Inflammatory macrophage treated with lipopolysaccharide for 4 hours (primary cell): Measurements from ENCODE around the gene GOLIM4.
A peak's percentile ranks its signal among the peaks of the same experiment; 100 is the strongest.
"Not testable (repeated sequence)": the region's sequence is repeated elsewhere in the genome, so short reads cannot be mapped to it uniquely, and the experiment has no call there.

Experiments
- DNase-seq: peaks from one replicate; pipeline ENCODE4 v3.0.0-alpha.2; 2020

Gene GOLIM4

DNA sequence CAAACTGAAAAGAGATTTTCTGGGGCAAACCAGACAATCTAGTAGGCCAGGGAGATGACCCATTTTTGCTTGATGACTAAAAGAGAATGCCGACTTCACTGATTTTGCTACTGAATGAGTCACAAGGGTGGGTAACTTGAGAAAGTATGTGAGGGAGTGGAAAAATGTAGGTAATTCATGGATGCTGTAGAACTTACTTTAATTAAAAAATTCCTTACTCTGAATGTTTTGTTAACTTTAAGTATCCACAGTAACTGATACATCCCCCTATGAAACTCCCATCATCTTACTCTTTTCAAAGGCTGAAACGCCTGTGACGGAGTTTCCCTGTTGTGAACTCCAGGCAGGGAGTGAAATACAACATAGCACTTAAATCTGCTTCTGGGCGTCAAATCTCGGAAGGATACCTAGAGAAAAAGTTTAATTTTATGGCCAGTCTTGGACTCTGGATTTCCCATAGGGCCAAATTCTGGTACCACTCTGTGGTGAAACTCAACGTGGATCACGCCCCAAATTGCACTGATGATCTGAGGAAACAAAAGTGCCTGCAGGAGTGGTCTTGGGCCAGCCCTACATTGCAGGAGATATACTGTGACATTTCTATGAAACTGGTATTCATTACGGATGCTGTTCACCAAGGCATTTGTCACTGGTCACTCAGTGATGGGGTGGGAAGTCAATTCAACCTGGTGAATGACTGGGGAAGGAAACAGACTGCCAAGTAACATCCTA lies 24.0 kb downstream of the GOLIM4 start:
- no peak for DNase-seq

DNA sequence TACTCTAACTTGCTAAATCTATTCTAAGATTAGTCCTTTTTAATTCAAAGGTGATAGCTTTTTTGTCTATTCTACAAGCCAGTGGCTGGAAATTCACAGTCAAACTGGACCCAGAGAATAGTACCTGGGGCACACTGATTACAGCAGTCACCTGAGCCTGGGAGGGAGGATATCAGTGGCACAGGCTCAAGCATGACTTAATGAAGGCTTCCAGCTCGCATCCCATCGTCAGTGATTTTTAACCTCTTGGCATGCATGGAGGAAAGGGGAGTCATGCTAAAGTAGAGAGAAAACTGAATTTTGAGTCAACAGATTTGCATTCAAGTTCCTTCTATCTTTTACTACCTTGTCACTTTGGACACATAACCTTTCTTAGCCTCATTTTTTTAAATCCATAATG lies 24.8 kb downstream of the GOLIM4 start:
- no peak for DNase-seq

DNA sequence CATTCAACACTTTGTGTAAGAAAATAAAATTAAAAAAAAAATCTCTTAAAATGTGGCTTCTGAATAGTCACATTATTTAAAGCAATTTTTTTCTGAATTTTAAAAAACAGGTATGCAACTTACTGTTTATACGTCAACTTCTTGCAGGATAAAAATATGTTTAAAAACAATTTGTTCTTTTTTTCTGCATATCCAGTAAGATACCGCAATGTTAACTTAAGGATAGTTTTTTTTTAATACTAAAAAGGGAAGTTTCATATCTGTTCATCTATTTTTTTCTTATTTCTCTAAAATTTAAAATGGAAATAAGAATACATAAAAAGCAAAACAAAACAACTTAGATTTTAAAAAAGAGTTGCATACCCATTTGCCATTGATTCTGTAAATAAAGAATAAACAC lies 27.4 kb downstream of the GOLIM4 start:
- DNase-seq = no peak

DNA sequence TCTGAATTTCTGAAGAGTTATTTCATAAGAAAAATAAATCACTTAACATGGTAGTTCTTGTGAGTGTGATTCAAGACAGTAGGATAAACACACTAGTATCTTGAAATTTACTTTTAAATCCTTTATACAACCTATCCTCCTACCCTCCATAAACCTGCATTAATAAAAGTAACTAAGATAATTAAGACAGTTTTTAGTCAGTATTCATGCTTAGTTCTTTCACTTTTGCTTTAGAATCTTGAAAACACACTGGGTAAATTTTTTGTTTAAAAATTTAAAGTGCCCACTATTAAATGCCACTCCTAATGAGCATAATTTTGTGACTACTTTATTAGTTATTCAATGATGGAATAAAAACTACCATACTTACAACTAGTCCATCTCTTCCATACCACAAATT lies 28.8 kb downstream of the GOLIM4 start:
- DNase-seq = no peak

DNA sequence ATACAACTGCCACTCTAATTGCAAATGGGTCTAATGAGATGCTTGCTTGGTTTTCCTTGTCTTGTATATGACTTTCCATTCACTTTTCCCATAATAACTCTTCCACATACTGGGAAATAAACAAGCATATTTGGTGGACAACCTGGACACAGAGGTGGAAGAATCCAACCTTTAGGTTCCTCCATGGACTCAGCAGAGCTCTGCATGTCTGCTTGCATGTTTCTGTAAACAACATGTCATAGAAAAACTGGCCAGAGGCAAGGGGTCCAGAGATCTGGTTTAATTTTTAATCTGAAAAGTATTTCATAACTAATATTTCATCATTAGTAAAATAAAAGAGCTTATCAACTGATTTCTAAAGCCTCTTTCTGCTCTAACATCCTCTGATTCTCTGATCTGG lies 30.2 kb downstream of the GOLIM4 start:
- DNase-seq = no peak

DNA sequence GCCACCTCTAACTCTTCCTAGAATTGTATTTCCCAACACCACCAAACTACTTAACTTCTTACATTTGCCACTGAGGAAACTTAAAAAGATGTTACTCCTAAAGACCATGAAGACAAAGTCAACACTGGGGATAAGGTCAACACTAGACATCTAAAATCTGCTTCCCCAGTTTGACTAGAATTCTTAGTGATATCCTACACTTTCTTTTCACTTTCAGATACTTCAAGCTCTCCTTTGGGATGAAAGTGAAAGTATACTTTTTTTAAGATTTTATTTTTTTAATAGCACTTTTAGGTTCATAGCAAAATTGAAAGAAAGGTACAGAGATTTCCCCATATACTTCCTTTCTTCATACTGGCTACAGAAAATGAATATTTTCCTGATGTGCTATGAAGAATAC lies 32.6 kb downstream of the GOLIM4 start:
- DNase-seq = peak; percentile 7

DNA sequence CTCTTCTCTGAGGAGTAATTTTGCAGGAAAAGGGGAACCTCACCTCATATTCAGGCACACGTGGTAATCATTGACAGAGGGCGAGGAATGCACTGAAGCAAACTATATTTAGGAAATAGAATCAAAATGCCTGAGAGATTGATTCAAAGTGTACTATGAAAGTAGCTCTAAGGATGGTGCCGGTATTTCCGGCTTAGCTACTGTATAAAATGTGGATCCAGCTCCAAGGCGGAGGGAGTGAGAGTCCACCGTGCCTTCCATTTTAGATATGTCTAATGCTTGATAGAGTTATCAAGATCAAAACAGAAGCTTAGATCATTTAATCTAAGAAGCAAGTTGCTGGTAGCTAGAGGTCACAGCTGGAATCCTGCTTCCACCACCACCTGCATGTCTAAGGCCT lies 33.0 kb downstream of the GOLIM4 start:
- no peak for DNase-seq

DNA sequence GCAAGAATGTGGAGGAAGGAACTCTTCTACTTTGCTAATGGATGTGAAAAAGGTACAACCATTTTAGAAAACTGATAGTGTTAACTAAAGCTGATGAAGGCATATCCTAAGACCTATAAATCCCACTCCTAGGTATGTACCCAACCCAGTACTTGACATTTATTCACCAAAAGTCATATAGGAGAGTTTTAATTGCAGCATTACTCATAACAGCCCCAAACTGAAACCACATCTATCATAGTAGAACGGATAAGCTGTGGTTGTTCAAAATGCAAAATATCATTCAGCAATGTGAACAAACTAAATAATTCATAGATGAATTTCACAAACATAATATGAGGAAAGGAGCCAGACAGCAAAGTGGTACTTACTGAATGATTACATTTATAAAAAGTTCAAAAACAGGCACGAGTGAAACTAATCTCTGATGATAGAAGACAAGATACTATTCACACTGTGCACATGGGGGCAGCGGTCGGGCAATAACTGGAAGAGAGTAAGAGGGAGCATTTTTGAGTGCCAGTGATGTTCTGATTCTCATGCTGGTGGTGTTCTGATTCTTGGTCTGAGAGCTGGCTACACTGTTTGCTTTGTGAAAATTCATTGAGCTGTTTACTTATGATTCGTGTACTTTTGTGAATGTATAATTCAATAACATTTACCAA lies 34.3 kb downstream of the GOLIM4 start:
- DNase-seq = no peak

DNA sequence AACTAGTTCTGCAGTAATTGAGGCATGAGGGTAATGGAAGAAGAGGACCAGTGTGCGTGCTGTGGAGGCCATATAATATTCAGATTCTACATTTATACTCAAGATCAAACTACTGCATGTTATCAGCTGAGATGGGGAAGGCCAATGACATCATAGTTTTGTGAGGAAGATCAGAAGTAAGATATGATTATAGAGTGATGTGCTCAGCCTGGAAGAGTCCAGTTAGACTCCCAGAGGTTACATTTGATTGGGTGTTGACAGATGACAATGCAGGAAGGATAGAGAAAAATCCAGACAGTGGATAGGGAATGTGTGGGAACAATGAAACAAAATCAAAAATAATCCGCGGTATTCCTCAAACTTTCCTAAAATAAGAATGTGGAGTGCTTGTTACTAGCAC lies 35.4 kb downstream of the GOLIM4 start:
- DNase-seq = no peak

DNA sequence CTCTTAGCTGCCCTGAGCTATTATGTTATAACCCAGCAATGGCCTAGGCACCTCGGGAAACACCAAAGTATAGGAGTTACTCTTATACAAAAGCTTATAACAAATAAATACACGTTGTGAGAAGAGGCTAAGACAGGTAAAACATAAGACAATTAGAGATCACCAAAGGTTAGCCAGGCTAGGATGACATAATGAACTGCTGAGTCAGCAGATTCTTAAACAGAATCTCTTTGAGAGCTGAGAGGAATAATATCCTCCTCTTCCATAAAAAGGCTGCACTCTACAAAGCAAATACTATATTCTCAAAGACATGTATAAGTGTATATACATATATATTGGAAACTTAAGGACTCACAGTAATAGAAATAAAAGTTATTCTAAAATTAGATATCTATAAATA lies 37.2 kb downstream of the GOLIM4 start:
- DNase-seq = no peak

DNA sequence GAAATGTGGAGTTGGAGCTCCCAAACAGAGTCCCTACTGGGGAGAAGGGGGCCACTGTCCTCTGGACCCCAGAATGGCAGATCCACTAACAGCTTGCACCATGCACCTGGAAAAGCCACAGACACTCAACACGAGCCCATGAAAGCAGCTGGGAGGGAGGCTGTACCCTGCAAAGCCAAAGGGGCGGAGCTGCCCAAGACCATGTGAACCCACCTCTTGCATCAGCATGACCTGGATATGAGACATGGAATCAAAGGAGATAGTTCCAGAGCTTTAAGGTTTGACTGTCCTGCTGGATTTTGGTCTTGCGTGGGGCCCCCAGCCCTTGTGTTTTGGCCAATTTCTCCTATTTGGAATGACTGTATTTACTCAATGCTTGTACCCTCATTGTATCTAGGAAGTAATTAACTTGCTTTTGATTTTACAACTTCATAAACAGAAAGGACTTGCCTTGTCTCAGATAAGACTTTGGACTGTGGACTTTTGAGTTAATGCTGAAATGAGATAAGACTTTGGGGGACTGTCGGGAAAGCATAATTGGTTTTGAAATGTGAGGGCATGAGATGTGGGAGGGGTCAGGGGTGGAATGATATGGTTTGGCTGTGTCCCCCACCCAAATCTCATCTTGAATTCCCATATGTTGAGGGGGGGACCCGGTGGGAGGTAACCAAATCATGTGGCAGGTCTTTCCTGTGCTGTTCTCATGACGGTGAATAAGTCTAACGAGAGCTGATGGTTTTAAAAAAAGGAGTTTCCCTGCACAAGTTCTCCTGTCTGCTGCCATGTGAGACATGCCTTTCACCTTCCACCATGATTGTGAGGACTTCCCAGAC lies 39.1 kb downstream of the GOLIM4 start:
- DNase-seq = not testable (repeated sequence)

DNA sequence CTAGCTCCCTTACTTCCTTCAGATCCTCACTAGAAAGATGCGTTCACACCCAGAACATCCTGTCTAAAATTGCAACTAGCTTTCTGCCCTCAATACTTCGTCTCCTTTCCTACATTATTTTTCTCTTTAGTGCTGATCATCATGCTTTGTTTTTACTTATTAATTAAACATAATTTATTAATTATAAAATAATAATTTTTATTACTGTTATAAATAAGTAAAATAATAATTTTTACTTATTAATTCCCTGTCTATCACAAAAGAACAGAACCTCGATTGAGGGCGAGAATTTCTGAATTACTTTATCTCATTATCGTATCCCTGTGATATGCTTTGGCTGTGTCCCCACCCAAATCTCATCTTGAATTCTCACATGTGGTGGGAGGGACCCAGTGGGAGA lies 41.3 kb downstream of the GOLIM4 start:
- no peak for DNase-seq

DNA sequence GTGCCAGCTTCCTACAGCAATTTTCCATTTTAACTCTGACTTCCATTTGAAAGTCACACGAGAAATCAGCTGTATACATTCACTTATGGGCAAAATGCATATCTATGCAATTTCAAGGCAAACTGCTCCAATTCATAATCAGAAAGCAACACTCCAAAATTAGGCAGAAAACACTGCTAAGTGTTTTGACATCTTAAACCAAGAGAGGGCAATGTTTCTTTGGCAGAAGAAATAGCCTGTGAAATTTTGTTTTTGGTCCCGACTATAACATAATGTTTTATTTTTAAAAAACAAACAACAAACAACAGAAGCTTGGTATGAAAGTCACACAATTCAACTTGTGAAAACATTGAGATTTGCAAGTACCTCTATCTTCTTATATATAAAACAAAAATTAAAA lies 42.6 kb downstream of the GOLIM4 start:
- DNase-seq = no peak

DNA sequence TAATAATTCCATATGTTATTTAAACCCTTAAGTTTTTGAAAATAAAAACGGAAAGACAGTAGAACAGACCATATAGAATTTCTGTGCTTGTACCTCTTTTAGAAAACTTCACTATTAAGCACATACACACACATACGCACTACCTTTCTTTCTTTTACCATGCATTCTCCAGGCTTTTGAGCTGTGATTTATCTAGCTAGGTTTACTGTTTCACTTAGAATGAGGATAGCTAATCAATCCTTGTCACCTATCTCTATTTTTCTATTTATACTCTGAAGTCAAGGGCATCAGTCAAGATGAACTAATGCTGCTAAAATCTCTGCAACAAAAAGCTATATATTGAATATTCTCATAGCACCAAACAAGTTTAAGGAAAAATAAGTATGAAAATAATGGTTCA lies 43.2 kb downstream of the GOLIM4 start:
- no peak for DNase-seq

DNA sequence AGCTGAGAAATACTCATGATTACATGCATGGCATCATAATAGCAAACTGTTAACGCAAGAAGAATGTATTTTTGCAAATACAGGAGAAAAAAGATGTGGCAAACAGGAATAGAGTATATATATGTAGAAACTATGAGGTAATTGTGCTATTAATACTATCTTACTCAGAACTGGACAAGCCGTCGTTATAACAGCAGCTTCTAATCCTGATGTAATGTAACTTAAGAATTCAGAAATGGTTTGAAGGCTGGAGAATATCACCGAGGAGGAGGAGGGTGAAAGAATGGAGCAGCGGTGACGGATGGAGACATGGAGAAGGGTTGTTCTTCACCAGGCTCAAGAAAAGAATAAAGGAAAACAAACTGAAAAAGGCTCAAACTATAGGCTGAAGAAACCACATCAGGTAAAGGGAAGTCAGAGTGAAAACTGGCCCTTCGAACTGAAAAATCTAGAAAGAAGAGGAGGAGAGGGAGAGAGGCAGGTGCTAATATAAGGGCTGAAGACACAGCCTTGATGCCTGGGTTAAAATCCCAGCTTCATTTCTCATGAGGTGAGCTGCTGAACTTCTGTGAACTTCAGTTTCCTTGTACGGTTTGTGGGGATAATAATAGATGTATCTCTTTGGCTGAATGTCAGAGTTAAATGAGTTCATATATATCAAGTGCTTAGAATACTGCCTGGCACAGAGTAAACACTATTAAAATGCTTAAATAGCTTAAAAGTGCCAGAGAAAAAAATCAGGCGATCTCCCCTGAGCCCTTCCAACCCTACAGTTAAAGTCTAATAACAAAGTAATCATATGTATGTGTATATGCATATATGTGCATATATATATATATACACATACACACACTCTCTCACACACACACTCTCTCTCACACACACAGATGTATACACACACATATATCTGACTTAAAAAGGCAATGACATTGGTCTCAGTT lies 43.9 kb downstream of the GOLIM4 start:
- DNase-seq = peak; percentile 67

DNA sequence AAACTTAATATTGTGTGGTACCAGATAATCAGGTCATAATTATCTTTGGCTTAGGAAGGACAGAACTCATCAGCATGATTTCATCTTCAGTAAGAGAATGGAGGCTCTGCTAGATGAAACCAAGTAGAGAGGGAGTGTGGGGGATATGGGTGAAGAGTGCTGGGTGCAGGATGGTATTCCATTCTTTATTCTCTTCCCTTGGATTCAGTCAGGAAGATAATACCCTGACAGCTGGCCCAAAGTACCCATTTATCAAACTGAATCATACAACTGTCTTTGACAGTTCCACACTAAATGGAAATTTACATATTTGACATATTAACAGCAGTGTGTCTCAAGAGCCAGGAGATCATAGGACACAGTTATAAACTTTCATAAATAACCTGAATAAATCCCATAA lies 44.7 kb downstream of the GOLIM4 start:
- no peak for DNase-seq

DNA sequence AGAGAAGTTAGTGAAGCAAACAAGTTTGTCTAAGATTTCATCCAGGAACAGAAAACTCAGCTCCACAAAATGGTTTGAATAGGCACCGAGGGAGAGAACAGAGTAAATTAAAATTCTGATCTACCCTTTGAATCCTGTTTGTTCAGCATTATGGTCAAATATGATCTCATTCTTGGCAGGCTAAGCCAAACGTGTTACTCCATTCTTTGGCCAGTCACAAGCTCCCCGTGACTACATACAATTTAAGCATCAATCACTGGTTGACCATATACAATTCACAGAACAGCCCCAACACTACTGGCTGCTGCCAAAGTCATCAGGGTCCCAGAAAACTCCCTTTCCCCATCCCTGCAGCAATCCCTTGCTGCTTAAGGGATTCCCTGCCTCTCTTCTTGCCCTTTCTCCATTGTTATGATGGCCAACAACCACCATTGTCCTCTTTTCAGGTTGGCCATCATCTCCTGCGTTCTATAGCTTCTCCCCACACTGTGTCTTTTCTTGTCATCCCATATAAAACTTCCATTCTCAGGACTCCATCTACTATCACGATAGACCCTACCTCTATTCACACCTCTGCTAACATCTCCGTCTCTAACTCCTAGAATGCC lies 46.3 kb downstream of the GOLIM4 start:
- peak; percentile 26 for DNase-seq

DNA sequence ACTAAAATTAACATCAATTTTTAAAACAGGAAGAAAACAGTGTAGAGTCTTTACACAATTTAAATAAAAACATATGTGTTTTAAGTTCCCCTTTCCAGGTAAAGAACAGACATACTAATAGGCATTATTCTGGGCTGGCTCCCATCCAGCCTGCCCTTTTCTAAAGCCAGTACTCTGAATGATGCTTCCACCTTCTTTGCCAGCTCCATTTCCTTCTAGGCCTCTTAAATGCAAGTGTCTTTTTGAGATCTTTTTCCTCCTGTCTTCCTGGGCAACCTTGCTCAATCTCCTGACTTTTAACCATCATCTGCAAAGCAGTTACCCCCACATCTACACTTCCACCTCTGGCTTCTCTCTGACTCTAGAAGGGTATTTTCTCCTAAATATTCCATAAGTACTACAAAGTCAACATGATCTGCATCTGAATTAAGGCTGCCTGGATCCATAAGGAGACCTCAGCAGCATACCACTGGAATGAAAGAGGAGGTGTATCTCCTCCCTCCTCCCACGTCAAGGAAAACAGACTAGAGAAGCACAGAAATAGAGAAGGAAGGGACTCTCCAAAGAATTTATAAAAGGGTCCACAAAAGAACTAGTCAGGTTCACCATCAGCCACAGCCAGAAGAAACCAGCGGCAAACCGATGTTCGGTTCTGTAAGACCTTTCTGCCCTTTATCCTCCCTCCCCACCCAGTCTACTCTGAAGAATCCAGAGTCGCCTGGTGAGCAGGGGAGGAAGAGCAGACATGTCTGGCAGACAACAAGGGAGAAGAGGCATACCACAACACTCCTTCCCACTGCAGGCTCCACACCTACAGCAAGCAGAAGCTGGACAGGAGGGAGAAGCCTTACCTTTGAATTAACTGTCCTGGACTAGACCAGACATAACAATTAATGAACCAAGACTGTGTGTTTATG lies 47.1 kb downstream of the GOLIM4 start:
- no peak for DNase-seq

DNA sequence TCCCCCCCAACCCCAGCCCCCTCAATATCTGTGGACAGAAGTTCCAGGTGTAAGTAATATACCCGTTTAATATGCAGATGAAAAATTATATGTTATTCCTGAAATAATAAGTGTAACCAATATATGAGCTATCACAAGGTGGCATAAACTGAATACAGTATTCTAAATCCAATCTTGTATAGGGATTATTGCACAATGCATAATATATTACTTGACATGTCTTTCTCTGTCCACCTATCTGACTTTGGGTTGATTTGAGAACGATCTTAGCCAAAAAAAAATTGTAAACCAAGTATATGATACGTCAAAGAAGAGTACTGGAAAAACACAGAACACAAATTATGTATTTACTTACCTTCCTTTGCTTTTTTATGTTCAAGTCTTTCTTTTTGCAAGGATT lies 47.8 kb downstream of the GOLIM4 start:
- no peak for DNase-seq

DNA sequence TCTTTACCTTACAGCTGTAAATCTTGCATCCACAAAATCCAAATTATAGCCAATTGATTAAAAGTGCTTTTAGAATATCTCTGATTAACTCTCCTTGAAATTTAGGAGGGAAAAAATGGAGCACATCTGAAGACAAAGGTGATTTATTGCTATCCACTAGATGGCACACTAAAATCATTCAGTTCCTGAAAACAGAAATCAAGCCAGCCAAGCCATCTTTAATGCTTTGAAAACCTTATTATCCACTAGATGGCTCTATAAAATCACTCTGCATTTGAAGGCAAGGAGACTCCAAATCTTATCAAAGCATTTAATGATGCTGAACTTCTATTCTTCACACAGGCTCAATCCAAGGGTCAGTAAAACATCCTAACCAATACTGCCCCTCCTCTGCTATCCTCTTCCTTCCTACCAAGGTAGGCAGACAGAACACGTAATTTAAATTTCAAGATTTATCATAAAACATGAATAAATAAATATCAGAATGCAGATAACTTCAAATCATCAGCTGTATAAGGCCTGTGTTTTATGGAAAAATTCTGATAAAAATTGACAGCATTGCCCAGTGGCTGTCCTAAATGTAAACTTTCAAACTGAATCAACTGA lies 48.4 kb downstream of the GOLIM4 start:
- peak; percentile 81 for DNase-seq

DNA sequence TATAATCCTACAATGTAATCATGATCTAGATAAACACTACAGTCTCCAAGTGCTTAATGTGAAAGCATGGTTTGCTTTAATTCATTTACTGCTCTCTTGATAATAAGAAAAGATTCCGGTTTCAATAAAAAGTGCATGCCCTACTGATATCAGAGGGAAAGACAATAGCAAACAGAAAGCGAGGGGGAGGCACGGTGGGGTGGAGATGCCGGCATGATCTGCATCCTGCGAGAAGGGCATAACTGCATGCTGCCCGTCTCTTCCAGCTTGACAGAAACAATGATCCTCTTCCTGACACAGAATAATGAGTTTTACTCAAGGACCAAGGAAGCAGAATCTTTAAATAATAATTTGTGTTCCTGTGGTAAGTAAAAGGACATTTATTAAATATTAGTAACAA lies 51.7 kb downstream of the GOLIM4 start:
- DNase-seq = no peak
